Islet of Langerhans (tissue), 1 donor: ENCODE measurements around the gene DSCAML1.
"Not testable (repeated sequence)": the region's sequence is repeated elsewhere in the genome, so short reads cannot be mapped to it uniquely, and the experiment has no call there.

Source experiments
- FAIRE-seq: peaks from one replicate; lab custom pipeline; 2011; peaks lifted over from hg19 to GRCh38; lab: Jason Lieb, UNC

Gene DSCAML1

GRCh38 chr11:117464778-117465177 lies 332.2 kb downstream of the DSCAML1 start:
- FAIRE-seq = no peak

DNA sequence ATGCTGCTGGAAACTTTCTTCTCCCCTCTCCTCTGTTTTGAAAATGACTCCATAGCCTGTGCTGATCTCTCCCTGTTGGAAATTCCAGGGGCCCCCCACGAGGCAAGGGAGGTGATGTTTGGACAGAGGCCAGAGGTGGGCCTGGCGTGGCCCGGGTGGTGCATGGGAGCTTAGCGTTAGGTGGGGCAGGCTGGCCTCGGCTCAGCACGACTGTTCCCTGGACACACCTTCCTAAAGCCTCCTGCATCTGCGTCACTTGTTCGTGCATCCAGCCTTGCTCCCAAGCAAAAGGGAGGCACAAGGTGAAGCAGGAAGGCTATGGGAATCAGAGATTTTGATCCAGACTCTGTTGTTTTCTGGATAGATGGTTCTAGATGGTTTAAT lies 334.2 kb downstream of the DSCAML1 start:
- no peak for FAIRE-seq

- no peak for FAIRE-seq
These were observed 334.7 kb downstream of the DSCAML1 start for GRCh38 chr11:117462183-117462863.

- FAIRE-seq = no peak
These were observed 335.4 kb downstream of the DSCAML1 start for GRCh38 chr11:117461396-117462182.

DNA sequence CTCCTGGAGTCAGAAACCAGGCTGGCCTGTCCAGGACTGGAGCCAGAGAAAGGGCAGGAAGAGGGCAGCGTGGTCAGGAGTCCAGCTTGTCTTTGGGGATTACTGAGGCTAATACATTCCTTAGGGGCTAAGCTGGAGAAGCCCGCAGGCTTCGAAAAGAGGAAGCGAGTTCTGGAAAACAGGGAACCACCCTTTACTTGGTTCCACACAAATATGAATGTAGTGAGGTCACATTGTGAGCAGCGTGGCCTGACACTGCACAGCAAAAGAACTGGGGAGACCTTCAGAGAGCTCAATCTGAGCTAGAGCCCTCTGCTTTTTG lies 337.1 kb downstream of the DSCAML1 start:
- FAIRE-seq = no peak

GRCh38 chr11:117459123-117459978 lies 337.7 kb downstream of the DSCAML1 start:
- no peak for FAIRE-seq

DNA sequence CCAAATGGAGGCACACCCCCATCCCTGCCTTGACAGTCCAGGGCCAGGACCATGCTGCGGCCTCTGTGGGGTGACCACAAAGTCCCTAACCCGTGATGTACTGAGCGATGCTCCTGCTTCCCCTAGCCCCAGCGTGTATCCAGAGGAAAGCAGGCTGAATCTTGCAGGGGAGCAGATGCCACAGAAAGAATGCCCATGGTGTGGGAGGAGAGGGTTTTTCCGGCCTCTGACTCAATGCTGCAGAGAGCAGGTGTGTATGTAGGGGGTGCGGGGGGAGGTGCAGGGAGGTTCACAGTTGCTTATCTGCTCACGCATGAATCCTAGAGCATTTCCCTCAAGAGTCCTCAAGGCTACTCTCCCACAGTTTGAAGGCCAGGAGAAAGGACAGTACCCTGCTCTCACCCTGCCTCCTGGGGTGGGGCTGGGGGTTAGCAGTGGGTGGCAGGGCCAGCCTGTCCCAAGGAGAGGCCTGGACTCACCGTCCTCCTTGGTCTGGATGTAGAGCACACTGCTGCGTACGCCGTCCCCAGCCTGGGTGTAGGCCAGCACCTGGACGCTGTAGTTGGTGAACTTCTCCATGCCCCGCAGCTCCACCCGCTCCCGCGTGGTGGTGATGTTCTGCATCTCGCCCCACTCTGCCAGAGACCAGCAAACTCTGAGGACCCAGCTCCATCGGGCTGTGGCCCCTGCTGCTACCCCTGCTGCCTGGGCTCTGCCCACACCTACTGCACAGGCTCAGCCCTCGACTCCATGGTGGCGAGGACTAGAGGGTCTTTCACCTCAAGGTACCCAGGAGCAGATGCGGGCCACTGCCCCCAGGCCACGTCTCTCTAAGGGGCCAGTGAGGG lies 338.5 kb downstream of the DSCAML1 start:
- no peak for FAIRE-seq

DNA sequence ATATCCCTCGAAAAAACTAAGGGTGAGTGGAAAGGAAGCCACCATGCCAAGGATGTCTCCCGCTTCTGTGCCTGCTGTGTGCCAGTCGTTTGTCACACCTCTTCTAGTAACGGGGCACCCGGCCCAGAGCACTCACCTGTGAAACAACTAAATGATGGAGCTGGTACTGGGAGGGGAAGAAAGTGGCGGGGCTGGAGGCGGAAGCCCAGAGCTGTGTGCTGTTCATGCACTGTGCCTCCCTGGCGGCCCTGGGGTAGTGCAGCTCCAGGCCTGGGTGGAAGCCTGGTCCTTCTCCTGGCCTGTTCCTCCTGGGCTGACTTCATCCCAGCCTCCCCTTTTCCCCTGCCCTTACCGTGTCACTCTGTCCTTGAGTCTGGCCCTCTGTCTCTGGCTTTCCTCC lies 339.2 kb downstream of the DSCAML1 start:
- no peak for FAIRE-seq

- peak; percentile 58 for FAIRE-seq
These were observed 339.8 kb downstream of the DSCAML1 start for GRCh38 chr11:117457031-117457785.

DNA sequence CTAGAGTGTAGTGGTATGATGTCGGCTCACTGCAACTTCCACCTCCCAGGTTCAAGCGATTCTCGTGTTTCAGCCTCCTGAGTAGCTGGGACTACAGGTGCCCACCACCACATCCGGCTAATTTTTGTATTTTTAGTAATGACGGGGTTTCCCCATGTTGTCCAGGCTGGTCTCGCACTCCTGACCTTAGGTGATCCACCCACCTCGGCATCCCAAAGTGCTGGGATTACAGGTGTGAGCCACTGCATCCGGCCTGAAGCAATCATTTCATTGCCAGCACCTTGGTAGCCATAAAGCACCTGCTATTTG lies 340.3 kb downstream of the DSCAML1 start:
- not testable (repeated sequence) for FAIRE-seq

DNA sequence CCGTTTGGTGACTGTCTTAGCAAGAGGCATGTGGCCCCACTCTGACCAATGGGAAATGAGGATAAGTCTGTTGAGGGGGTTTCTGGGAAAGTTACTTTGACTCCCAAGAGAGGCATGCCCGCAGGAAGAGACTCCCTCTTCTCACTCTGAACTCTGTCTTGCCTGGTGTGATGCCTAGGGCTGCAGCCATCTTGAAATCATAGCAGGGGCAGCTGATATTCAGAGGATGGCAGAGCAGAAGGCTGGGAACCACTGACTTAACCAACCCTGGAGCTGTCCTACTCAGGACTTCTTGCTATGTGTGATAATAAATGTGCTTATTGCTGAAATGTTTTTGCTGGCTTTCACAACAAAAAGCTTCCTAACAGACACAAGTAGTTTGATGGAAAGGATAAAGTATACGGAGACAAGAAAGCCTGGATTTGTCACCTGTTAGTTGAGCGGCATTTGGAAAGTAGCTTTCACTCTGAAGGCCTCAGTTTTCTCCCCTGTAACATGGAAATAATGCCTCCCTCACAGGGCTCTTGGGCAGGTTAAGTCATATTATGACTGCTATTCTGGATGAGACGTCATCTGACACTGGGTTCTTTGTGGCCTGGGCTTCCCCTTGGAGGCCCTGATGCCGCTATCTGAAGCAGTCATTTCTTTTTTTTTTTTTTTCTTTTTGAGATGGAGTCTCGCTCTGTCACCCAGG lies 340.8 kb downstream of the DSCAML1 start:
- FAIRE-seq = no peak

GRCh38 chr11:117454564-117454917 lies 342.5 kb downstream of the DSCAML1 start:
- FAIRE-seq = no peak

DNA sequence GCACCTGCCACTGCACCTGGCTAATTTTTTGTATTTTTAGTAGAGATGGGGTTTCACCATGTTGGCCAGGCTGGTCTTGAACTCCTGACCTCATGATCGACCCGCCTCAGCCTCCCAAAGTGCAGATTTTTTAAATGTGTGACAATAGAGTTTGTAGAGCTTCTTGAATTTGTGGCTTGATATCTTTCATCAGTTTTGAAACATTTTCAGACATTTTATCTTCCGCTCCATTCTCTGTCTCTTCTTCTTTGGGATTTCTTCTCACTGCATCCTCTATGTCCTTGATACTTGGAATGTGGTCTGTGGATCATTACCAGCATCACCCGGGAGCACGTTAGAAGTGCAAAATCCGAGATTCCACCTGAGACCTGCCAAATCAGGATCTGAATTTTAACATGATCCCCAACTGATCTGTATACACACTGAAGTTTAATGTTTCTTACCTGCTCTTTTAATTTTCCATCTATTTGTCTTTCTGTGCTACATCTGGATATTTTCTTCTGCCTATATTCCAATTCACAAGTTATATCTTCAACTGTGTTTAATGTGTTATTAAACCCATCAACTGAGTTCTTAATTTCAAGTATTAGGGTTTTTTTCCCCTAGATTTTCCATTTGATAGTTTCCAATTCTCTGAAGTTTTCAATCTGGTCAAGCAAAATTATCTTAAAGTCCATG lies 343.0 kb downstream of the DSCAML1 start:
- FAIRE-seq = no peak

GRCh38 chr11:117449111-117449693 lies 347.8 kb downstream of the DSCAML1 start:
- FAIRE-seq = no peak

DNA sequence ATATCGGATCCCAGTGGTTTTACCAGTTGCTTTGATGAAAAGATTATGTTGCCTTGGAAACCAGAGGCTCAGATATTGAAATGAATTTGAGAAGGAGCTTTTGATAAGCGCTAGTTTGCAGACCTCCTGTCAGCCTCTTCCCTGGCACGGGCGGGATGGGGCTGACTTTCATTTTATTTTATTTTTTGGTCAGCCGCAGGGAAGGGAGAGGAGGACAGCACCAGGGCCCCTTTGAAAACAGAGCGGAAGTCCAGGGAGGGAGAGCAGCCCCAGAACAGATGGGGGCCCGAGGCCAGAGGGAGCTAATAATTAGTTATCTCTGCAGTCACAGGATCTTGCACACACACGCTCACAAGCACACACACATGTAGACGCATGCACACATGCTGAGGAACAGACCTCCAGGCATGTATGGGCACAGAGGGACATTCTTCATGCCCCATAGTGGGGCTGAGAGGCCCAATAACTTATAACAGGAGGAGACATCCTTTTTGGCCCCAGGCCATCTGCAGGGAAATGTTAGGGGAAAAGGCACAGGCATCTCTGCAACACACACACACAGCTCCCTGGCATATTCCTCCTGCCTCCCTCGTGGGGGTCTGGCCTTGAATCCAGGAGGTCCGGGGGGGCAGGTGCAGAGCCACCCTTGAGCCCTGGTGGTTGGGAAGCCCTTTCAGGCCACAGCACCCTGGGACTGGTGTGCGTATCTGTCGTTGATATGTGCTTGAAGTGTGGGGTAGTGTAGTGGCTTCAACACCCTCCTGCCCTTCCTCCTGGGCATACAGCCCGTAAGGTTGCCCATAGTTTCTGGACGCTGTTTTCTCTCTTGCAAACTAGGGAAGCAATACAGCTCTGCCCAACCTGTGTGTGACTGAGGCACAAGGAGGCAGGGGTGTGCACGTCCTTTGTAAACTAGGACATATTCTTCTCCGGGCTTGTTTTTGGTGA lies 352.0 kb downstream of the DSCAML1 start:
- FAIRE-seq = no peak

- no peak for FAIRE-seq
These were observed 352.8 kb downstream of the DSCAML1 start for GRCh38 chr11:117444256-117444655.

- no peak for FAIRE-seq
These were observed 353.5 kb downstream of the DSCAML1 start for GRCh38 chr11:117443266-117444186.

GRCh38 chr11:117442869-117443239 lies 354.2 kb downstream of the DSCAML1 start:
- no peak for FAIRE-seq
